Measurements from ENCODE around the gene FDXR.

The FDXR gene

GRCh38 chr17:74854792-74855191 is 18.0 kb downstream of the FDXR start:
- no peak for DNase-seq

GRCh38 chr17:74853669-74854068 is 19.1 kb downstream of the FDXR start:
- DNase-seq: no peak

DNA sequence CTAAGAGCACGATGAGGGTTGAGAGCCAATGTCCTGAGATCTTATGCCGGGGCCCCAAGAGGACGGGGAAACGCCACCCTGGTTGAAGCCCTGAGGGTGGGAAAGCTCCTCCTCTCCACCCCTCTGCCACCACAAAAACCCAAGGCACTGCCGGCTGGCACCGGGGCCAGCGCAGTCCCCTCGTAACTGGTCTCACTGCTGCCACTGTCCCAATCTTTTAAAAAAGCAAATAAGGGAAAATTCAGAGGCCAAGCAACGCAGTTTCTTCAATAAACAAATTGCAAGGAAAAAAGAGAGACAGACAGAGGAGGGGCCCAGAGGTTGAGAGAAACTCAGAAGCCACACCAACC is 19.8 kb downstream of the FDXR start:
- no peak for DNase-seq

DNA sequence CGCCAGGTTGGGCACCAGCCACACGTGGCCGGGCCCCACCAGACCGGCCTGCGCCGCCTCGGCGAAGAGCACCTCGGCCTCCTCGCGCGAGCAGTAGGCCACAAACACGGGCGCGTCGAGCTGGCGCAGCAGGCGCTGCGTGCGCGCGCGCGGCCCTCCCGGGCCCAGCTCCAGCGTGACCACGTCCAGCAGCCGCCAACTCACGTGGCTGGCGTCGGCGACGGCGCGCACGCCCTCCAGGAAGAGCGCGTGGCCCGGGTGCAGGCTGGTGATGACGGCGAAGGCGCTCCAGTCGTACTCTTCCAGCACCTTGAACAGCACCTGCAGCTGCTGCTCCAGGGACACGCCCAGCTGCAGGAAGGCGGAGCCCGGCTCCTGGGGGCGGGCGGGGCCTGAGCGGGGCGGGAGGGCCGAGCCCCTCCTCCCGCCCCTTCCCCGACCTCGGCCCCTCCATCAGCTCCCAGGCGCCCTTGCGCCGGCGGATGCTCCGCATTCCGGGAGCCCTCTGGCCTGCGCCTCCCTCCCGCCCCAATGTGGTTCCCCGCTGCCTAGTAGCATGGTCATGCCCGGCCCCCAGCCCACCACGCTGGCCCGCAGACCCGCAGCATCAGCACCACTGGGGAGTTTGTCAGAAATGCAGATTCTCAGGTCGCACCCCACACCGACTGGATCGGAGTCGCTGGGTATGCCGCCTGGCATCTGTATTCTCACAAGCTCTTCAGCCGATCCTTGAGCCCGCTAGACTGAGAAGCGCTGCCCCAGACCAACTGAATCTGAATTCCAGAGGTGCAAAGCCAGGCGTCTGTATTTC is 20.4 kb downstream of the FDXR start:
- no peak for DNase-seq

DNA sequence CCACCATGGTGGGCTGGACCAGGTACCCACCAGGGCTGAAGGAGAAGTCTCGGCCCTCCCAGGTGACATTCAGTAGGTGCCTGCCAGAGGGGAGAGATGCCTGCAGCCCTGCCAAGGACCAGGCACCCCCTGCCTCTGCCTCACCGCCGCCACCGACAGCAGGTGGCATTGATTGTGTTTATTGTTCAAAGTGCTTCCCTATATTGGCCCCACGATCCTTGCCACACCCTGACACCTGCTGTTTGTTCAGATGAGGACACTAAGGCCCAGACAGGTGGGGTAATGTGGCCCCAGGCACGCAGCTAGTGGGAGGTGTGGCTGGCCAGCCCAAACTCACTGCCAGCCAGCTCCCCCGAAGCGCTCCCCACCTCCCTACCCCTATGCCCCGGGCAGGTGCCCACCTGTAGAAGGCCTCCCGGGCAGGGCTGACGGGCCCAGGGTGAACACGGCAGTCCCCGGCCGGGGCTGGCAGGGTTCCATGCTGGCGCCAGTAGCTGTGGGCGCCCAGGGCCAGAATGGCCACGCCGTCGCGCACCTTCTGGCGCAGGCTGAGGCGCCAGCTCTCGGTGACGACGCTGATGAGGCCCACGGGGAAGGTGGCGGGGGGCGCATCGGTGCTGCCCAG is 21.1 kb downstream of the FDXR start:
- DNase-seq: no peak

DNA sequence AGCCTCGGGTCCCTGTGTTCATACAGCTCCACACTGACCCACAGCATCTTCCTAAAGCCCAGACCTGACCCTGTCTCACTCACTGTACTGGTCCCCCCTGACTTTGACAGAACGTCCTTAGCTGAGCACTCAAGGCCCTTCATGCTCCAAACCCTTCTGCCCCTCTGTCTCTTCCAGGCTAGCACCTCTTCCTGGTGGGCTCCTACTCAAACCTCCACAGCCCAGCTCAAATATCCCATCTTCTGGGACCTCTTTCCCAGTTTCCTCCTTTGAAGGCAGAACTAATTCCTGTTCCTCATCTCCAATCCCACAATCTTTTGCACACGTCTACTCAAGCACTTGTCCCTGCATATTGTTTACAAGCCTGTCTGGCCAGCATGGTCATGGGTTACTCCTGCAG is 21.9 kb downstream of the FDXR start:
- DNase-seq: no peak

GRCh38 chr17:74850310-74850709 is 22.5 kb downstream of the FDXR start:
- no peak for DNase-seq

- no peak for DNase-seq
These were observed 24.0 kb downstream of the FDXR start for GRCh38 chr17:74848656-74849399.

GRCh38 chr17:74846621-74847020 is 26.2 kb downstream of the FDXR start:
- DNase-seq: no peak

DNA sequence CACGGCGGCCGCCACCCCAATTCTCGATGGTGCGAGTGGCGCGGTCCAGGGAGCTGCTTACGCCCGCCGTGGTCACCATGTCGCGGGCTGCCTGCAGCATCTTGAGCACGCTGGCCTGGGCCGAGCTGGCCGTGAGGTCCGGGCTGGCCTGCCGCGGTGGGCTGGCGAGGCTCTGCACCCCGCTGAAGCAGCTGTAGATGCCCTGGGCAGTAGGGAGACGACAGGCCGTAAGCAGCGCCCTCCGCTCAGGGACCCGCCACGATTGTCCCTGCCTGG is 29.5 kb downstream of the FDXR start:
- no peak for DNase-seq

DNA sequence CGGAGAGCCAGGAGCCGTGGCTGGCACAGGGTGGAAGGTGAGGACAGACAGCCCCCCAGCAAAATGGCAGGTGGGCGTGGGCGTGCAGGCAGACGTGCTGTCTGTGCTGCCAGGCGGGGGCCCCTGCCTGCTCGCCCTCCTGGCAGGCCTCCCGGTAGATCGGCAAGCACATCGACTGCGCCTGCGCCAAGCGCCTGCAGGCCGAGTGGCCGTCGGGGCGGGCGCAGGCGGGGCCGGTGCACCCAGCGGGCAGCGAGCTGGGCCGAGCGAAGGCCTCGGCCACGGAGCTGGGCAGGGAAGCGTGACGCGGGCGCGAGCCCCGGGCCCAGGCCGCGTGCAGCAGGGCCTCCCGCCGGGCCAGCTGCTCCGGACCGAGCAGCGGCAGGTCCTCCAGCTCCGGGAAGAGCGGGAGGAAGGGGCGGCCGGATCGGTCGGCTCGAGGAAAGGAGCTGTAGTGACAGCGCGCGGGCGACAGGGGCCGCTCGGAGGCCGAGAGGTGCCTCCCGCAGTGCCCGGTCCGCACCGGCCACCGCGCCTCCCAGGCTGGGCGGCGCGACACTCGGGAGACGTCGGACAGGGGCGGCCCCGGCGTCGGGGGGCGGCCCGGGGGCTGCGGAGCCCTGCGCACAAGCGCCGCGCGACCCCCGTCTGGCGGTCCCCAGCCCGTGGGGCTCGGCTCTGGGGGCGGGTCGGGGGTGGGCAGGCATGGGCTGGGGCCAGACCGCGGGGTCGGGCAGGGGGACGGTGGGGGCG is 30.0 kb downstream of the FDXR start:
- DNase-seq: peak; percentile 97

DNA sequence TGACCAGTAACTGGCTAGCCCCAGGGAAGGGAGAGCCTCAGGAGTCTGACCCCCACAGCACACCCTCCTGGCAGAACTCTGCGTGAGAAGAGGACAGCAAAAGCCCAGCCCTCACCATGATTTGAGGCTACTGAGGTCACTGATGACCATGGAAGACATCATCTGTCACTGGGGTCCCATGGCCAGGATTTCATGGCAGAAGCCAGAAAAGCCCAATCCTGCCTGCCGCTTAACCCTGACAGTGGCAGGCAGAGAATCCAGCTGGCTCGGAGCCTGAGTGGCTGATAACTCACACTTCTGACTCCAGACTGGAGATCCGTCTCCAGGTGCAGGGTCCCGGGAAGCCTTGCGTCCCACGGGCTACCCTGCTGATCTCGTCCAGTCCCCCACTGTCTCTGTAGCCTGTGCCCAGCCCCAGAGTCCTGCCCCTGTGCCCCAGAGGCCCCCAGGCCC is 30.6 kb downstream of the FDXR start:
- DNase-seq: peak; percentile 59

DNA sequence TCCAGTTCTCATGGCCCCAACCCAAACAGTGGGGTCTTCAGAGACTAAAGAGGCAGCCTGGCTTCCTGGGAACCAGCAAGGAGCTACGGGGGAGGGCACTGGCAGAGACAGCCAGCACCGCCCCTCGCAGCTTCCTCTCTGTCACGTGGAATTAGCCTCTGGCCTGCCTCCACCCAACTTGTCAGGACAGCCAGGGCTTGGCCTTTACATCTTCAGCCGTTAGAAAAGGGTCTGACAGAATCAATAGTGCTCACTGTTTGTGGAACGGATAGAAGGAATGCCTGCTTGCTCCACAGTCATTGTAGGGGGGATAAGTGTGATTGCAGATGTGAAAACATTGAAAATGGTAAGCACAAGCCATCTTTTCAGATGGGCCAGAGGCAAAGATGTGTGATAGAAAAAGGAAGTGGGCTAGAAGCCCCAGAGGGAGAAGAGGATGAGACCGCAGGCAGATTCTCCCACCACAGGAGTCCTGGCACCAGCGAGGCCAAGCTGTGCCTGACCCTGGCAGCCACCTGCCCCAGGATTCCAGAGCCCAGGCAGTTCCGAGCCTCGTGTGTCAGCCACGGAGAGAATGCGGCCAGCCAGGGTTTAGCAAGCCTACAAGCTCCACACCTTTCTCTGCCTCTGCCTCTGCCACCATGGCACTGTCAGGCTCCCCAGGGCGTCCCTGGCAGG is 31.7 kb downstream of the FDXR start:
- no peak for DNase-seq

DNA sequence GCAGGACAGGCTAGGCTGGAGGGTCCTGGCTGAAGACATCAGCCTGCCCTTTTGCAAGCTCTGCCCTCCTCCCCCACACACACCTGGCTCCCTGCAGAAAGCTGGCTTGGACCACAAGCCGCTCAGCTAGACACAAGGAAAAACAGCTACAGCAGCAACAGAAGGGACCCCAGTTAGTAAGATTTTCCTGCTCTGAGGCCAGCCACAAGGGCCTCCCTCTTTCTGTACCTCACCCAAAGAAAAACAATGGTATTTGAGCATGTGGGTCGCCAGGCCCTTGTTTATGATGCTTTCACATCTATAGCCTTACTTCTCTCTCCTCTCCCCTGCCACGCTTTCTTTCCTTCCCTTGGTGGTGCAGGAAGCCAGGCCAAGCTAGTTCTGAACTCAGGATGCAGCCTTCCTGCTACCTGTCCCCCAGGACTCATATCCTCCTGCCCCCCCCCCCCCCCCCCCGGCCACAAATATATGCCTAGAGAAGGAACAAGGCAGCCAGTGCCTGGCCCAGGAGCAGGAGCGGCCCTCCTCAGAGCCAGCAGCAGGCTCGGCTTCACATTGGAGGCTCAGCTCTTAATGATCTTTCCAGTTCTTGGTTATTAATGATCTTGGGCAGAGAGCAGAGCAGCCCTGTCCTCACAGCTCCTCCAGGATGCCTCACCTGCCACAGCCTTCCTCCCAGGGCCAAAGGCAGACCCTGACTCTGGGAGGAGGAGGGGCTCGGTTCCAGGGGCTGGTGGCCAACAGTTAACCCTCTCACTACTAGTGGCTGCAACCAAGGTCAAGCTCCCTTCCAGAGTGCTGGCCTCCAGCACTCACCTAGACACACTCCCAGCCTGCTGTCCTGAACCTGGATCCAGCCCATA is 32.6 kb downstream of the FDXR start:
- DNase-seq: no peak

GRCh38 chr17:74838274-74838673 is 34.5 kb downstream of the FDXR start:
- no peak for DNase-seq

DNA sequence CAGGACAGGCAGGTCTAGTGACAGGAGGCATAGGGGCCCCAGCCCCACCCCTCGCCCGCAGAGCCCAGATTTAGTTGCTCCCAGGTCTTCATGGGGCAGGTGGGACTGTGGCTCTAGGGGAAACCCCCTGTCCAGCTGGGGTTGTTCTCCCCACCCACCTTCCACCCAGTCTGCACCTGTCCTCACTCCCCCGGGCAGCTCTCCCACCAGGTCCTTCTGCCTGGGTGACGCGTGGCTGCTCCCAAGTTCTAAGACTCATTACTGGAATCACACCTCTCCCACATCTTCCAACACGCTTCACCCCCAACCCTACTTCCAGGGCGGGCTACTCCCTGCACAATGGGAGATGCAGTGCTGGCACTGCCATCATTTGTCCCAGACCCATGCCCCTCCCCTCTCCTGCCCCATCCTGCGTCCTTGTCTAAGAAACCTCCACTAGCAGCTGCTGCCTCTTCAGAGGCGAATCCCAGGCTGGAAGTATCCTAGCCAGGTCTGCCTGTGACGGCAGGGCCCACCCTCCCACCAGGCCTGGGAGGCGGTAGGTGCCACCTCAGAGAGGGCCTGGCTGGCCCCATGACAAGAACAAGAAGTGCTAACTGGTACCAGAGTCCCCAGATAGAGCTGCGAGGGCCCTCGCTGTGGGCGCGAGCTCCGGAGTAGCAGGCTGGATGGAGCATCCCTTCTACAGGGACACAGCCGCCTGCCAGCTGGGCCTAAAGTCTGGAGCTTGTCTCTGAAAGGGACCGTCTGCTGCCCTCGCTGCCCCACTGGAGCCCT is 35.9 kb downstream of the FDXR start:
- no peak for DNase-seq

- DNase-seq: no peak
These were observed 36.6 kb downstream of the FDXR start for GRCh38 chr17:74836191-74836590.

DNA sequence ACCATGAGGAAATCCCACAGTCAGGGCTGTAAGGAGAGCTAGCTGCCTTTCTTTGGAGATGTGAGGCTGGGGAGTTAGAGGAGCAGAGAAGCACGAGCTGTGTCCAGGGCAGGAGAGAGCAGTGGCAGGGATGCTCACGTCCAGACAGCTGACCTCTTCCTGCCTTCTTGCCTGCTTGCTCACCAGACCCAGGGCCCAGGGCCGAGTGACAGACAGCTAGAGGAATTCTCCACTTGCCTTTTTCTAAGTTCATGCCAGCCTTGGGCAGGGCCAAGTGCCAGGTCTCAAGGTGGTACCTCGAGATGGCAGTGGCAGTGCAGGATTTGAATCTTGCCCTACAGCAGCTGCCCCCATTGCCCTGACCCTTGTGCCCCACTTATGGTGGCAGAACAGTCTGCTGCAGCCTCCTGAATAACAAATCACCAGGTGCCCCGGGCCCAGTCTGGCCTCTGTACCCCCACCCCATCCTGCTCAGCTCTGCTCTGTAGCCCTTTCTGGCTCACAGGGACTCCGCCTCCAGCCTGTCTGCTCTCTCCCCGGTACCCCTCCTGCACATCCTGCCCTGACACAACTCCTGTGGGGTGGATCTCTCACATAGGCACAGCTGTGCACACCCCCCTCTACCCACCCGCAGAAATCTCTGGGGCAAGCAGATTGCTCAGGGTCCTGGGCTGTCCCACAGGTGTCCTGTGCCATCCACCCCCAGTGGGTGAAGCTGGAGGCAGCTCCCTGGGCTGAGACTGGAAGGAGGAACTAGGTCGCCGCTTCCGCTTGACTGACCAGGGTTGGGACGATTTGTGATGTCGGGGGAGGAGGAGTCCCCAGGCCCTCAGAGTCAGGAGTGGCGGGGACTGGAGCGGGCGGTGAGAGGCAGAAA is 39.1 kb downstream of the FDXR start:
- no peak for DNase-seq

DNA sequence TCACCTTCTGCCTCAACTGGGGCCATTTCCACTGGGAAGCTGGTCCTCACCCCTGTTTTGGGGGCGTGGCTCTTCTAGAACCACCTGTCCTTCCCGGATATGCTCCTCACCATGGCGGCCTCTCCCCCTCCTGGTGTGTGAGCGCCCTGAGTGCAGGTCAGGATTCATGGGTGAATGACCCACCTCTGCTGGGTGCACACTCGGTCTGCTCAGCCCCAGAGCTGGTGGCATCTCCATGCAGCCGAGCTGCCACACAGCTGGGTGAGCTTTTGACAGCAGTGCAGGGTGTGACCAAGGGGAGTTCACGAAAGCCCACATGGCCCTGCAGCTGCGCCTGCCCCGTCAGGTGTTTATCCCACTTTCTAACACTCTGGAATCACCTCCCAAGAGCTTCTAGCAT is 40.4 kb downstream of the FDXR start:
- DNase-seq: no peak

Data from 8988T (cell line).